ENCODE measurements around the gene ITSN1. TPM values are rescaled to one million over a fixed set of nuclear protein-coding genes. Genes with fewer than 3 reads are reported as not detected.

The ITSN1 gene
- total RNA-seq, 4 donors from 2014 or later = 33.0 to 50.5 (median 45.9) TPM

DNA sequence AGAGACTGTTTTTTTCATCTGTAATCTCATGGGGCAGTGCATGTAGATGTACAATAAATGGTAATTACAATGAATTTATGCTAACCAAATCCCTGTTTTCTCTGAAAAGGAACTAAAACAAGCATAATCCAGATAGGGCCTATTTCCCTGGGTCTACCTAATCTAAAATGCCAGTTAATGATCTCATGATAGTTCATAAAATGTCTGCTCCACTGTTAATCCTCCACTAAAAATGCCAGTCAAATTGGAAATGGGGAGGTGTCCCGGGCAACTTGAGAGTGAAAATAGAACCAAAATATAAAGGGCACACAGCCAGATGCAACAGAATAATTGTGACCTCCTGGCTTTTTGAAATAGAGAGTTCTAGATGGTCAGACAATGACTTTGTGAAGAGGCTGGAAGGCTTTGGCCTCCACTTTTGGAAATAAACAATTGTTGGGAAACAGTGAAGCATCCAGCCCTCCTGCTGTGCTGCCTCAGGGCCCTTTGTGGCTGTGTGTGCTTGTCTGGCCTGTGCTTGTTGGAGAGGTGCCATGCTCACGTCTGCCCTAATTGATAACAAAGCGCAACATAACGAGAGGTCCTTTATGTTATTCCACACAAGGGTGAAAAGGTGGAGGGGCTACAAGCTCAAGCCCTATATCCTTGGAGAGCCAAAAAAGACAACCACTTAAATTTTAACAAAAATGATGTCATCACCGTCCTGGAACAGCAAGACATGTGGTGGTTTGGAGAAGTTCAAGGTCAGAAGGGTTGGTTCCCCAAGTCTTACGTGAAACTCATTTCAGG, 175.6 kb downstream of the ITSN1 start:
- H3K36me3 ChIP-seq = peaks cover 0 to 73% of the 10 kb centered on the region in 2 donors
- WGBS, 2 donors (ENCODE audit: low coverage in 1 of 2) = 78 to 89% methylated on average over 5 to 6 of the region's 6 CpGs

DNA sequence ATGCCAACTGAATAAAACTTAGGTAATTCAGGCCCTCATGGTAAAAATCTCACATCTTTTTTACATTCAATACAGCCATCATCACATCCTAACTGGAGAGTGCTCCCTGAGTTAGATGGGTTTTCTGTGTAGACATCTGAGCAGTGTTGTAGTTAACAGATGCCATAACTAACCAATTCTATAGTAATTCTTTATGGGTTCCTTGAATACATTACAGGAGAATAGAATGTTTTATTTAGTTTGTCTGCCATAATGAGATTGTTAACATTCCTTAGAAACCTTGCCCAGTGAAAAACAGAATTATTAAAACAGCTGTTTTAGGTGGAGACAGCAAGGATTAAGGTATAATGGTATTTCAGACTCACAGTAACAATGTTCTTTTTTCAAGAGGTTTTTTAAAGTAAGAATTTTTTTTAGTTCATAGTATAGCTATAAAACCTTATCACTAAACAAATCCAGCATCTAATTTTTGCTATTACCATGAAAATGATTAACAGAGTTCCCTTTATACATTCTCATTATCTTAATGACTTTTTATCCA, 178.0 kb downstream of the ITSN1 start:
- H3K36me3 ChIP-seq = peaks cover 0 to 56% of the 10 kb centered on the region in 2 donors

More for the DNA sequence above, 175.6 kb downstream of the ITSN1 start:
- Histone ChIP-seq H3K27ac (no peak overlapping the region), H3K4me3 (no peak overlapping the region), H3K4me1 (peaks cover 0 to 6% (median 0%) of the 10 kb centered on the region in 3 donors), H3K9me3 (no peaks in the 10 kb centered on the region), H3K27me3 (no peaks in the 10 kb centered on the region)
- no peak for TF ChIP-seq EP300 (IDR thresholded peaks at IDR 0.05)
- TF ChIP-seq POLR2A (IDR thresholded peaks at IDR 0.05) = no peak
- ATAC-seq = no peak

DNA sequence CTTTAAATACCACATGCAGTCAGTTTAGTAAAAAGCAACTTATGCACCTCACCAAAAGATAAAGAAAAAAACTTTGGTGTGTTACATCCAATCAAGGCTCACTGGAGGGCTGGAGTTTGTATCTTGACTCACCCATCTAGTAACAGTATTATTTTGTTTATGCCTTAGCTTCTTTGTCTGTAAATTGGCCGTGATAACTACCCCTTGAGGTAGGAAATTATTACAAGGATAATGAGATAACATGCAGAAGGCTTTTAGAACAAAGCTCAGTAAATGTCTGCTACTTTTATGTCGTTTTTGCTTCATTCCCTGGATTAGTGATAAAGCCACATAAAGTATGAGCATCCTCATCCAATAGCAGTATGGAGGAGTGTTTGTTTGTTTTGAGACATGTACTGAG, 178.5 kb downstream of the ITSN1 start:
- no peak for TF ChIP-seq EP300 (IDR thresholded peaks at IDR 0.05)
- TF ChIP-seq POLR2AphosphoS5 (IDR thresholded peaks at IDR 0.05) = no peak
- no peak for TF ChIP-seq POLR2A (IDR thresholded peaks at IDR 0.05)
- TF ChIP-seq, protein P1, sequence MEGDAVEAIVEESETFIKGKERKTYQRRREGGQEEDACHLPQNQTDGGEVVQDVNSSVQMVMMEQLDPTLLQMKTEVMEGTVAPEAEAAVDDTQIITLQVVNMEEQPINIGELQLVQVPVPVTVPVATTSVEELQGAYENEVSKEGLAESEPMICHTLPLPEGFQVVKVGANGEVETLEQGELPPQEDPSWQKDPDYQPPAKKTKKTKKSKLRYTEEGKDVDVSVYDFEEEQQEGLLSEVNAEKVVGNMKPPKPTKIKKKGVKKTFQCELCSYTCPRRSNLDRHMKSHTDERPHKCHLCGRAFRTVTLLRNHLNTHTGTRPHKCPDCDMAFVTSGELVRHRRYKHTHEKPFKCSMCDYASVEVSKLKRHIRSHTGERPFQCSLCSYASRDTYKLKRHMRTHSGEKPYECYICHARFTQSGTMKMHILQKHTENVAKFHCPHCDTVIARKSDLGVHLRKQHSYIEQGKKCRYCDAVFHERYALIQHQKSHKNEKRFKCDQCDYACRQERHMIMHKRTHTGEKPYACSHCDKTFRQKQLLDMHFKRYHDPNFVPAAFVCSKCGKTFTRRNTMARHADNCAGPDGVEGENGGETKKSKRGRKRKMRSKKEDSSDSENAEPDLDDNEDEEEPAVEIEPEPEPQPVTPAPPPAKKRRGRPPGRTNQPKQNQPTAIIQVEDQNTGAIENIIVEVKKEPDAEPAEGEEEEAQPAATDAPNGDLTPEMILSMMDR (IDR thresholded peaks at IDR 0.05) = no peak
- WGBS, 2 donors (ENCODE audit: low coverage in 1 of 2) = 40 to 63% methylated on average over 2 of the region's 2 CpGs

More for the DNA sequence above, 178.0 kb downstream of the ITSN1 start:
- no peaks in the 10 kb centered on the region for H3K9me3 ChIP-seq
- no peak for TF ChIP-seq POLR2AphosphoS5 (IDR thresholded peaks at IDR 0.05)
- TF ChIP-seq, protein P1 (IDR thresholded peaks at IDR 0.05) = no peak
- no peak for TF ChIP-seq POLR2A (IDR thresholded peaks at IDR 0.05)
- no peak for TF ChIP-seq EP300 (IDR thresholded peaks at IDR 0.05)
- ATAC-seq = no peak
- no peaks in the 10 kb centered on the region for H3K27me3 ChIP-seq
- H3K4me3 ChIP-seq = no peak overlapping the region
- no peak overlapping the region for H3K27ac ChIP-seq
- H3K4me1 ChIP-seq = peaks cover 0 to 15% (median 2%) of the 10 kb centered on the region in 3 donors

DNA sequence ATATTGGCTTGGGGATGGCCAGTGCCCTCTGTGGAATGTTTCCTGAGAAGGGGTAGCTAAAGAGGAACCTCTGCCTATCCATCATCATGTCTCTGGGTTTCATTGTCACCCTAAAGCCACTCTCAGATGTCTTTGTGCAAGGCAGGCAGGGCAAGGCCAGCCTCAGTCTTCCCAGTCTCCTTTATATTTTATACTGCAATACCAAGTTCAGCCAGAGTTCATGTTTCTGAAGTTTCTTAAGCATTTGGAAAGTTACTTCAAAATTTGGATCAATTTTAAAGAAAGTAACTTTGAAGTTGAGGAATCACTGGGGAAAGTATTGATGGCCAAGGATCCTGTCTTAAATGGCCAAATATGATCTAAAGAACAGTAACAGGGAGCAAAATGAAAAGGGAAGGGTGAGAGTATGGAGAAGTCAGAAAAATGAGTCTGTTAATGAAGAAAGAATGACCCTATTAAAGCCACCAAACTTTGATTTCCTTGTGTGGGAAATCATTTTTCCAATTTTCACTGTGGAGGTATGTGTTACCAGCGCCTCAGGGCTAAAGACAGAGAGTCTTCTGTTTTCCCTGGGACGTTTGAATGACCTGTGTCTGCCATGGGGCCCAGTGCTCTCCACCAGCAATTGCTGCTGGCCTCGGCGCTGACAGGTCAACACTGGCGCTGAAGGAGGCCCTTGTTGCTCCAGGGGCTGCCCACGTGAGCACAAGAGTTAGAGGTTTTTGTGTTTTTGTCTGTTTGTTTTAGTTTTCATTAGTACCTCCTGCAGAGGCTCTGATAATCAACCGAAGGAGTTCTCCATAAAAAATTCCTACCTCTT, 179.4 kb downstream of the ITSN1 start:
- no peaks in the 10 kb centered on the region for H3K27me3 ChIP-seq
- ATAC-seq = no peak
- no peaks in the 10 kb centered on the region for H3K9me3 ChIP-seq
- H3K4me1 ChIP-seq = peaks cover 4 to 29% (median 10%) of the 10 kb centered on the region in 3 donors
- no peak overlapping the region for H3K27ac ChIP-seq
- 63 to 73% methylated on average over 4 to 7 of the region's 7 CpGs for WGBS, 2 donors (ENCODE audit: low coverage in 1 of 2)
- H3K36me3 ChIP-seq = peaks cover 0 to 43% of the 10 kb centered on the region in 2 donors
- no peak overlapping the region for H3K4me3 ChIP-seq
- no peak for TF ChIP-seq POLR2AphosphoS5 (IDR thresholded peaks at IDR 0.05)
- TF ChIP-seq POLR2A (IDR thresholded peaks at IDR 0.05) = no peak
- TF ChIP-seq, protein P1 (IDR thresholded peaks at IDR 0.05) = no peak
- TF ChIP-seq EP300 (IDR thresholded peaks at IDR 0.05) = no peak

More for the DNA sequence above, 178.5 kb downstream of the ITSN1 start:
- no peaks in the 10 kb centered on the region for H3K9me3 ChIP-seq
- peaks cover 0 to 51% of the 10 kb centered on the region in 2 donors for H3K36me3 ChIP-seq
- H3K27ac ChIP-seq = no peak overlapping the region
- H3K4me1 ChIP-seq = peaks cover 0 to 20% (median 6%) of the 10 kb centered on the region in 3 donors
- H3K27me3 ChIP-seq = no peaks in the 10 kb centered on the region
- no peak overlapping the region for H3K4me3 ChIP-seq
- no peak for ATAC-seq
